ENCODE data around the gene IL10RA.

Gene IL10RA

GRCh38 chr11:117992620-117993019 is 6.4 kb downstream of the IL10RA start:
- DNase-seq: no peak

GRCh38 chr11:117993988-117994745 is 8.0 kb downstream of the IL10RA start:
- no peak for DNase-seq

- DNase-seq: no peak
Observed at GRCh38 chr11:117995472-117995871, 9.3 kb downstream of the IL10RA start.

GRCh38 chr11:117996058-117996457 is 9.9 kb downstream of the IL10RA start:
- DNase-seq: no peak

GRCh38 chr11:117997406-117997805 is 11.2 kb downstream of the IL10RA start:
- DNase-seq: no peak

GRCh38 chr11:117997823-117998579 is 11.8 kb downstream of the IL10RA start:
- DNase-seq: no peak

GRCh38 chr11:117998664-117999353 is 12.6 kb downstream of the IL10RA start:
- DNase-seq: no peak

- no peak for DNase-seq
Observed at GRCh38 chr11:117999354-117999993, 13.3 kb downstream of the IL10RA start.

- no peak for DNase-seq
Observed at GRCh38 chr11:118000067-118000849, 14.1 kb downstream of the IL10RA start.

- DNase-seq: no peak
Observed at GRCh38 chr11:118000850-118001228, 14.6 kb downstream of the IL10RA start.

- DNase-seq: no peak
Observed at GRCh38 chr11:118001494-118001971, 15.3 kb downstream of the IL10RA start.

- no peak for DNase-seq
Observed at GRCh38 chr11:118002010-118002540, 15.9 kb downstream of the IL10RA start.

GRCh38 chr11:118002541-118003423 is 16.6 kb downstream of the IL10RA start:
- DNase-seq: no peak

GRCh38 chr11:118003456-118003855 is 17.3 kb downstream of the IL10RA start:
- no peak for DNase-seq

- no peak for DNase-seq
Observed at GRCh38 chr11:118004543-118005223, 18.5 kb downstream of the IL10RA start.

GRCh38 chr11:118005224-118006152 is 19.3 kb downstream of the IL10RA start:
- DNase-seq: no peak

GRCh38 chr11:118006153-118006534 is 19.9 kb downstream of the IL10RA start:
- no peak for DNase-seq

- no peak for DNase-seq
Observed at GRCh38 chr11:118007040-118007439, 20.8 kb downstream of the IL10RA start.
